Liver (tissue), 3 donors: ENCODE results near the gene FNDC7.

Source experiments
- CTCF ChIP-seq: fragments of 150-350 bp; IDR thresholded peaks from 2 replicates; pipeline ENCODE4 v1.5.1; 2017; ENCODE audit warnings: improper control_type of control experiment, low read depth, low read length; ENCODE audit not compliant: missing input control
- EGR1 ChIP-seq, 2 donors: IDR thresholded peaks; 2 replicates each; pipeline ENCODE4 v1.6.1; 2016 to 2018; ENCODE audit warnings: antibody characterized with exemption in 2 of 2, low read depth in 2 of 2
- GABPA ChIP-seq, 2 donors: IDR thresholded peaks in 1 of 2; conservative IDR thresholded peaks in 1 of 2; 2 replicates each; pipeline ENCODE4 v1.6.1; 2016; ENCODE audit warnings: antibody characterized with exemption in 2 of 2, mild to moderate bottlenecking in 1 of 2, moderate library complexity in 1 of 2
- MAX ChIP-seq: IDR thresholded peaks from 2 replicates; pipeline ENCODE4 v1.6.1; 2016; ENCODE audit warnings: antibody characterized with exemption
- RAD21 ChIP-seq, 2 donors: IDR thresholded peaks; 2 replicates each; pipeline ENCODE4 v1.6.1; 2016; ENCODE audit warnings: antibody characterized with exemption in 2 of 2, mild to moderate bottlenecking in 2 of 2
- REST ChIP-seq: IDR thresholded peaks from 2 replicates; pipeline ENCODE4 v1.6.1; 2016; ENCODE audit warnings: antibody characterized with exemption, mild to moderate bottlenecking
- RXRA ChIP-seq, 2 donors: IDR thresholded peaks; 2 replicates each; pipeline ENCODE4 v1.6.1; 2017 to 2018; ENCODE audit warnings: antibody characterized with exemption in 2 of 2, mild to moderate bottlenecking in 1 of 2
- YY1 ChIP-seq: IDR thresholded peaks from 2 replicates; pipeline ENCODE4 v1.6.1; 2016; ENCODE audit warnings: antibody characterized with exemption, mild to moderate bottlenecking
- donor health status: healthy.
- donor health status: healthy.

DNA sequence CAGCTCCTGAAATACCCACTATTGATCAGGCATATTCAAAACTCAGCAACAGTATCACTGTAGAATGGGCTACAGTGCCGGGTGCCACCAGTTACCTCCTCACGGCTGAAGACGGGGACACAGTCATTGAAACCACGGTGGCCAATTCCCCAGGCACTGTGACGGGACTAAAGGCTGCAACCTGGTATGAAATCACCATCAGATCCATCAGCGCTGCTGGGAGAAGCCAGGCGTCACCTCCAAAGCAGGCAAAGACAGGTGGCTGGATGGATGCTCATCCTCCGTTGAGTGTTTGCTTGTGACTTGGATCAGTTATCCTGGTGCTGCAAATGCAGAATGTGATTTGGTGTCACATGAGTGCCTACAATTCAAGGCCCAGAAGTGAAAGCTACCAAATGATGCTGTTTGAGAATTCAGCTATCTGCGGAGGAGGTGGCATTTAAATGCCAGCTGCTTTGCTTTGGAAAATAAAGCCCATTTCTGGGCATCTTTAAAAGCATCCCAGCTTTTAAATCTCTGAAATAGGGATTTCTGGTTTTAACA, 5.1 kb downstream of the FNDC7 start:
- no peak for TF ChIP-seq EGR1 (IDR thresholded peaks at IDR 0.05; ENCODE audit: low read depth in 2 of 2)
- no peak for TF ChIP-seq CTCF
- TF ChIP-seq RXRA (IDR thresholded peaks at IDR 0.05): no peak
- no peak for TF ChIP-seq MAX
- TF ChIP-seq REST: no peak
- TF ChIP-seq GABPA (IDR thresholded peaks at IDR 0.05 in 1 of 2, conservative IDR thresholded peaks at IDR 0.05 in 1 of 2): no peak
- TF ChIP-seq RAD21 (IDR thresholded peaks at IDR 0.05): no peak
- no peak for TF ChIP-seq YY1
